NB4 (cell line): ENCODE measurements around the gene GDPD3.
A peak's percentile ranks its signal among the peaks of the same experiment; 100 is the strongest.

ENCODE experiments used
- DNase-seq: peaks from one replicate; pipeline ENCODE4 v3.0.0; 2010; ENCODE audit warnings: low read depth
- H3K4me3 ChIP-seq: one replicate; pipeline ENCODE4 v1.5.1; 2011; ENCODE audit warnings: mild to moderate bottlenecking, low read depth, low read length, moderate library complexity
- MYC ChIP-seq: IDR thresholded peaks from 2 replicates; pipeline ENCODE4 v1.6.1; 2011; ENCODE audit warnings: low read depth, low read length
- POLR2A ChIP-seq: IDR thresholded peaks from 2 replicates; pipeline ENCODE4 v1.6.1; 2011; ENCODE audit warnings: mild to moderate bottlenecking; ENCODE audit not compliant: insufficient read length; ENCODE audit errors: extremely low read depth
- TF ChIP-seq, protein P1 (sequence below): IDR thresholded peaks from 2 replicates; pipeline ENCODE4 v1.6.1; 2011; ENCODE audit warnings: low read depth, low read length
- TF ChIP-seq, protein P2 (sequence below): IDR thresholded peaks from one replicate; pipeline ENCODE4 v1.5.1; 2012; ENCODE audit warnings: low read depth, low read length

The GDPD3 gene

DNA sequence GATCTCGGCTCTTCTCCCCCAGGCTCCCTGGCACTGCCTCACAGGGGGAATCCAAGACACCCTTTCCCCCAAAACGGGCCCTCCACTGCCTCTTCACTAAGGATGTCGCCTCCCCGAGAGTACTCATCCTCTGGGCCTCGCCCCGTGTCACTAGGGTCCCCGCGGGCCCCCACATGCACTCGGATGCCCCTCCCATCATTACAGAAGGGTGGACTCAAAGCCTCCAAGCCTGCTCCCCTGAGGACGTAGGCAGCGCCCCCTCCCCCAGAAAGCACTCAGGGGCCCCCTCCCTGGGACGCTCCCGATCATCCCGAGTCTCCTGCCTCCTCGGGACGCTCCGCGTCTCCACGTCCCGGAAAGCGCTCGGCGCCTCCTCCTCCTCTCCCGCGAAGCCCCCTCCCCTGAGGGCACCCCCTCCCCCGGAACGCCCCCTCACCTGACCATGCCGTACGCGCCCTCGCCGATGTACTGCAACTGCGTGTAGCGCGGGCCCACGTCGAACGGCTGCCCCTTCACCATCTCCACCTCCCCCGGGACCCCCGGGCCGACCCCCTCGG is 9.3 kb upstream of the GDPD3 start:
- H3K4me3 ChIP-seq = peak overlapping the region; percentile 53
- DNase-seq = no peak
- TF ChIP-seq POLR2A = no peak
- TF ChIP-seq, protein P1, sequence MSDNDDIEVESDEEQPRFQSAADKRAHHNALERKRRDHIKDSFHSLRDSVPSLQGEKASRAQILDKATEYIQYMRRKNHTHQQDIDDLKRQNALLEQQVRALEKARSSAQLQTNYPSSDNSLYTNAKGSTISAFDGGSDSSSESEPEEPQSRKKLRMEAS = no peak
- TF ChIP-seq, protein P2, sequence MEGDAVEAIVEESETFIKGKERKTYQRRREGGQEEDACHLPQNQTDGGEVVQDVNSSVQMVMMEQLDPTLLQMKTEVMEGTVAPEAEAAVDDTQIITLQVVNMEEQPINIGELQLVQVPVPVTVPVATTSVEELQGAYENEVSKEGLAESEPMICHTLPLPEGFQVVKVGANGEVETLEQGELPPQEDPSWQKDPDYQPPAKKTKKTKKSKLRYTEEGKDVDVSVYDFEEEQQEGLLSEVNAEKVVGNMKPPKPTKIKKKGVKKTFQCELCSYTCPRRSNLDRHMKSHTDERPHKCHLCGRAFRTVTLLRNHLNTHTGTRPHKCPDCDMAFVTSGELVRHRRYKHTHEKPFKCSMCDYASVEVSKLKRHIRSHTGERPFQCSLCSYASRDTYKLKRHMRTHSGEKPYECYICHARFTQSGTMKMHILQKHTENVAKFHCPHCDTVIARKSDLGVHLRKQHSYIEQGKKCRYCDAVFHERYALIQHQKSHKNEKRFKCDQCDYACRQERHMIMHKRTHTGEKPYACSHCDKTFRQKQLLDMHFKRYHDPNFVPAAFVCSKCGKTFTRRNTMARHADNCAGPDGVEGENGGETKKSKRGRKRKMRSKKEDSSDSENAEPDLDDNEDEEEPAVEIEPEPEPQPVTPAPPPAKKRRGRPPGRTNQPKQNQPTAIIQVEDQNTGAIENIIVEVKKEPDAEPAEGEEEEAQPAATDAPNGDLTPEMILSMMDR = no peak
- no peak for TF ChIP-seq MYC

DNA sequence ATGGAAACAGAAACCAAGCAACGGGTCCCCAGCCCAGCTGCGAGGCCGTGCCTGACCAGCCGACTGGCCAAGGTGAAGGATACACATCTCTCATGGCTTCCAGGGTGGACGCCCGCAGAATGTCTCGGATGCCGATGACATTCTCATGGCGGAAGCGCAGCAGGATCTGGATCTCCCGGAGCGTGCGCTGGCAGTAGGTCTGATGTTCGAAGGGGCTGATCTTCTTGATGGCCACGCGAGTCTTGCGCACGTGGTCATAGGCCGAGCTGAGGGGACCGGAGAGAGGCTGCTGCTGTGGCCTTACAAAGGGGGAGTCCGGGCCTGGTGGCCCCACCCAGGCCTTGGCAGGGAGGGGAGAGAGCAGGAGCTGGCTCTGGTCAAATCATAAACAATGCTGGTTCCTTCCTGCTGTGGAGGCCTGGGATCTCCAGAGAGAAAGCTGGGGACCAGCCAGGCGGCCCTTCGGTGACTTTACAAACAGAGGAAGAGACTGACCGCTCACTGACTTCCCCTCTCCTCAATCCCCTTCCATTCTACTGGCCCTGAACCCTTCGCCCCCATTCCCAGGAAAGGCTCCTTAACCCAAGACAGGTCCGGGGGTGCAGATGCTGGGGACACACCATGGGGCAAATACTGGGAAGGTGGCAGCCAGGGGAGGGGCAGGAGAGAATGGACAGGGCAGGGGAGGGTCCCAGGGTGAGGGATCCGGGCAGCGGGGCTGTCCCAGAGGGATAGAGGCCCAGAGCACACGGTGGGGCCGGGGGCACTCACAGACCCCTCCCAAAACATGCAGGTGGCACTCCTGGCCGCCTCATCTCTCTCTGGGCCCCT is 8.6 kb upstream of the GDPD3 start:
- peak overlapping the region; percentile 53 for H3K4me3 ChIP-seq
- DNase-seq = no peak
- TF ChIP-seq POLR2A (no peak), MYC (no peak)
- TF ChIP-seq, protein P1 = no peak
- TF ChIP-seq, protein P2 = no peak

DNA sequence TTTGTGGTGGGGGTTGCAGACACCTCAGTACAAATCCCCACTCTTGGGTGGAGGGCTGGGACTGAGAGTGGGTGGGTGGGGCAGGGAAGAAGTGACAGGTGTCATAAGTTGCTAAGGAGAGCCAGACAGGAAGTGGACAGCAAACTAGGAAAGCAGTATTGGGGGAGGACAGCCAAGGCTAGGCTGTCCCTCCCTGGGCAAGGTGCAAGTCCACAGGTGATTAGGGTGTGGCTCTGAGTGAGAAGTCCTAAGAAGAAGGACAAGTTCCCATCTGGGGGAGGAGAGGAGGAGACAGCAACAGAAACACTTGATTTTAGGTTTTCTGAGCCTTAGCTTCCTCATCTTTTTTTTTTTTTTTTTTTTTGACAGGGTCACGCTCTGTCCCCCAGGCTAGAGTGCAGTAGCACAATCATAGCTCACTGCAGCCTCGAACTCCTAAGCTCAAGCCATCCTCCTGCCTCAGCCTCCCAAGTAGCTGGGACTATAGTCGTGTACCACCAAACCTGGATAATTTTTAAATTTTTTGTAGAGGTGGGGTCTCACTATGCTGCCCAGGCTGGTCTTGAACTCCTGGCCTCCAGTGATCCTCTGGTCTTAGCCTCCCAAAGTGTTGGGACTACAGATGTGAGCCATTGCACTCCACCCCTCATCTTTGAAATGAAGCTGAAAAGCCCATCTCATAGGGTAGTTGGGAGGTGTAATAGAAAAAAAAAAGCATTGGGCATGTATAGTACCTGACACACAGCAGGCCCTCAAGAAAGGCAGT is 7.2 kb upstream of the GDPD3 start:
- no peak overlapping the region for H3K4me3 ChIP-seq
- no peak for TF ChIP-seq MYC
- TF ChIP-seq POLR2A = no peak
- TF ChIP-seq, protein P2 = no peak
- TF ChIP-seq, protein P1 = no peak
- no peak for DNase-seq

DNA sequence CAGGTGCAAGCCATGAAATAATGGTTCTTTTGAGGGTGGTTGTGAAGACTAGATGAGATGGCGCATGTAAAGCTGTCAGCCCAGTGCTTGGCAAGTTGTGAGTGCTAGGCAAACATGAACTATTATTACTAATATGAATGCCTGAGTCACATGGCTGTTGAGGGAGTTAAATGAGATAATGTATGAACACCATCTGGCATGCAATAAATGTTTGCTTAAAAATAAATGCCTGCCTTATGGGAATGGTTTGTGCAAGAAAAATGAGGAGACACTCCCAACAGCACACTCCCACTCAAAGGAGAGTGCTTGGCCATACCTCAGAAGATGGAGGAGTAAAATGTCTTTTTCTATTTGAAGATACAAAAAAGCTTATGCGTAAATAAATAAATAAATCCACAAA is 6.1 kb upstream of the GDPD3 start:
- no peak for DNase-seq
- TF ChIP-seq POLR2A = no peak
- TF ChIP-seq, protein P2 = no peak
- TF ChIP-seq MYC = no peak
- TF ChIP-seq, protein P1 = no peak

DNA sequence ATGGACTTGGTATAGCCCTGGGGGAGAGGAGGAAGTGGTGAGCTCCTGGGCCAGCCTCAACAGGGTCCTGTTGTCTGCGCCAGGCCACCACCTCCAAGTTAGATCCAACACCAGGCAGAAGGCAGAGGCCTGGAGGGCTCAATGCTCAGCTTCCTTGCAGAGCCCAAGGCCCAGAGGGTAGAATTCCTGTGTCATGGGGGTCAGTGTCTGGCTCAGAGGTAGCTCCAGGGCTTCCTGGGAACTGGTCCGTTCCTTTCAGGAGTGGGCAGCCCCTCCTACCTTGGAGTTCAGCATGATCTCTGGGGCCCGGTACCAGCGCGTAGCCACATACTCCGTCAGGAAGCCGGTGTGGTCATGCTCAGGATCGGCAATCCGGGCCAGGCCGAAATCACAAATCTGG is 4.4 kb upstream of the GDPD3 start:
- no peak overlapping the region for H3K4me3 ChIP-seq
- TF ChIP-seq, protein P1 = no peak
- TF ChIP-seq MYC (no peak), POLR2A (no peak)
- TF ChIP-seq, protein P2 = no peak
- no peak for DNase-seq

More for the DNA sequence above, 6.1 kb upstream of the GDPD3 start:
- H3K4me3 ChIP-seq = no peak overlapping the region
